Activated naive CD4-positive, alpha-beta T cell treated with anti-CD3 and anti-CD28 coated beads, Interleukin-2, amount 10 ng/mL, durations not matched to agents 7 days and 5 days (primary cell): Measurements from ENCODE around the gene LIMS2.

ENCODE experiments used
- CTCF ChIA-PET: fragments of 350-600 bp; sonication (Branson Sonifier 250); formaldehyde crosslinking; loops from one replicate; lab custom pipeline; 2021; ENCODE audit warnings: antibody characterized with exemption; lab: Charles Lee
- DNase-seq: peaks from one replicate; pipeline ENCODE4 v3.0.0-alpha.2; 2020
- H3K27ac Mint-ChIP-seq: one replicate; pipeline ENCODE4 v1.8.0; 2021; ENCODE audit warnings: mild to moderate bottlenecking, moderate library complexity, mixed read lengths
- H3K27me3 Mint-ChIP-seq: one replicate; pipeline ENCODE4 v1.8.0; 2021; ENCODE audit warnings: mild to moderate bottlenecking, mixed read lengths
- H3K36me3 Mint-ChIP-seq: one replicate; pipeline ENCODE4 v1.8.0; 2021; ENCODE audit warnings: mixed read lengths
- H3K4me1 Mint-ChIP-seq: one replicate; pipeline ENCODE4 v1.8.0; 2021; ENCODE audit warnings: mixed read lengths
- H3K4me3 Mint-ChIP-seq: one replicate; pipeline ENCODE4 v1.8.0; 2021; ENCODE audit warnings: mild to moderate bottlenecking, moderate library complexity, mixed read lengths
- H3K9me3 Mint-ChIP-seq: one replicate; pipeline ENCODE4 v1.8.0; 2021; ENCODE audit warnings: mixed read lengths

The LIMS2 gene

GRCh38 chr2:127690696-127691095, 15.4 kb upstream of the LIMS2 start:
- Mint-ChIP-seq H3K4me3 (no peak overlapping the region), H3K27me3 (peaks cover 7% of the 10 kb centered on the region), H3K4me1 (no peaks in the 10 kb centered on the region), H3K36me3 (peaks cover 5% of the 10 kb centered on the region), H3K27ac (no peak overlapping the region), H3K9me3 (peaks cover 28% of the 10 kb centered on the region)
- DNase-seq, result no peak
- CTCF ChIA-PET, result no interaction called here

- H3K9me3 Mint-ChIP-seq, result peaks cover 28% of the 10 kb centered on the region
- no peak overlapping the region for H3K27ac Mint-ChIP-seq
- no peak overlapping the region for H3K4me3 Mint-ChIP-seq
- CTCF ChIA-PET, result no interaction called here
- no peaks in the 10 kb centered on the region for H3K4me1 Mint-ChIP-seq
- no peak for DNase-seq
- H3K27me3 Mint-ChIP-seq, result peaks cover 17% of the 10 kb centered on the region
- H3K36me3 Mint-ChIP-seq, result peaks cover 5% of the 10 kb centered on the region
These were observed 13.1 kb upstream of the LIMS2 start for GRCh38 chr2:127688405-127688804.

- Mint-ChIP-seq H3K4me1 (peaks cover 2% of the 10 kb centered on the region), H3K9me3 (peaks cover 15% of the 10 kb centered on the region), H3K4me3 (no peak overlapping the region), H3K27ac (no peak overlapping the region), H3K36me3 (no peaks in the 10 kb centered on the region), H3K27me3 (peaks cover 34% of the 10 kb centered on the region)
- no peak for DNase-seq
- CTCF ChIA-PET, result no interaction called here
These were observed 10.2 kb upstream of the LIMS2 start for GRCh38 chr2:127685410-127686080.

GRCh38 chr2:127683757-127684156, 8.4 kb upstream of the LIMS2 start:
- Mint-ChIP-seq H3K27ac (no peak overlapping the region), H3K36me3 (no peaks in the 10 kb centered on the region), H3K4me1 (peaks cover 2% of the 10 kb centered on the region), H3K27me3 (peaks cover 41% of the 10 kb centered on the region), H3K9me3 (peaks cover 3% of the 10 kb centered on the region), H3K4me3 (no peak overlapping the region)
- CTCF ChIA-PET, result no interaction called here
- DNase-seq, result no peak

- Mint-ChIP-seq H3K9me3 (no peaks in the 10 kb centered on the region), H3K36me3 (no peaks in the 10 kb centered on the region), H3K4me3 (no peak overlapping the region), H3K27ac (no peak overlapping the region), H3K27me3 (peaks cover 48% of the 10 kb centered on the region), H3K4me1 (peaks cover 2% of the 10 kb centered on the region)
- DNase-seq, result no peak
- CTCF ChIA-PET, result interaction anchor here (1.0 kb wide), 1 partner anchor 379 kb away, joined by 3 read pairs; no protein-coding TSS in a partner anchor
These were observed 7.7 kb upstream of the LIMS2 start for GRCh38 chr2:127683056-127683455.

- CTCF ChIA-PET, result interaction anchor here (1.0 kb wide), 1 partner anchor 378 kb away, joined by 3 read pairs; no protein-coding TSS in a partner anchor
- Mint-ChIP-seq H3K27me3 (peaks cover 57% of the 10 kb centered on the region), H3K36me3 (no peaks in the 10 kb centered on the region), H3K9me3 (no peaks in the 10 kb centered on the region), H3K4me3 (no peak overlapping the region), H3K4me1 (peaks cover 2% of the 10 kb centered on the region), H3K27ac (no peak overlapping the region)
- no peak for DNase-seq
These were observed 6.9 kb upstream of the LIMS2 start for GRCh38 chr2:127681976-127682857.

- Mint-ChIP-seq H3K4me3 (no peak overlapping the region), H3K4me1 (peaks cover 2% of the 10 kb centered on the region), H3K36me3 (no peaks in the 10 kb centered on the region), H3K27me3 (peaks cover 65% of the 10 kb centered on the region), H3K9me3 (no peaks in the 10 kb centered on the region), H3K27ac (no peak overlapping the region)
- CTCF ChIA-PET, result no interaction called here
- no peak for DNase-seq
These were observed 6.0 kb upstream of the LIMS2 start for GRCh38 chr2:127681288-127681804.

GRCh38 chr2:127680706-127681287, 5.5 kb upstream of the LIMS2 start:
- Mint-ChIP-seq H3K36me3 (no peaks in the 10 kb centered on the region), H3K4me3 (no peak overlapping the region), H3K4me1 (peaks cover 3% of the 10 kb centered on the region), H3K27ac (no peak overlapping the region), H3K27me3 (peaks cover 69% of the 10 kb centered on the region), H3K9me3 (no peaks in the 10 kb centered on the region)
- CTCF ChIA-PET, result no interaction called here
- no peak for DNase-seq

GRCh38 chr2:127679680-127680361, 4.5 kb upstream of the LIMS2 start:
- H3K36me3 Mint-ChIP-seq, result no peaks in the 10 kb centered on the region
- H3K27ac Mint-ChIP-seq, result no peak overlapping the region
- no peak for DNase-seq
- no peak overlapping the region for H3K4me3 Mint-ChIP-seq
- peaks cover 71% of the 10 kb centered on the region for H3K27me3 Mint-ChIP-seq
- H3K9me3 Mint-ChIP-seq, result no peaks in the 10 kb centered on the region
- CTCF ChIA-PET, result no interaction called here
- peaks cover 5% of the 10 kb centered on the region for H3K4me1 Mint-ChIP-seq

- H3K9me3 Mint-ChIP-seq, result no peaks in the 10 kb centered on the region
- H3K27me3 Mint-ChIP-seq, result peaks cover 78% of the 10 kb centered on the region
- CTCF ChIA-PET, result no interaction called here
- no peak overlapping the region for H3K27ac Mint-ChIP-seq
- H3K4me1 Mint-ChIP-seq, result peaks cover 11% of the 10 kb centered on the region
- no peak overlapping the region for H3K4me3 Mint-ChIP-seq
- no peak for DNase-seq
- no peaks in the 10 kb centered on the region for H3K36me3 Mint-ChIP-seq
These were observed 3.7 kb upstream of the LIMS2 start for GRCh38 chr2:127678991-127679390.

GRCh38 chr2:127678531-127678930, 3.2 kb upstream of the LIMS2 start:
- Mint-ChIP-seq H3K36me3 (no peaks in the 10 kb centered on the region), H3K27ac (no peak overlapping the region), H3K4me1 (peaks cover 11% of the 10 kb centered on the region), H3K4me3 (no peak overlapping the region), H3K9me3 (no peaks in the 10 kb centered on the region), H3K27me3 (peaks cover 78% of the 10 kb centered on the region)
- no peak for DNase-seq
- CTCF ChIA-PET, result no interaction called here

- no peak for DNase-seq
- Mint-ChIP-seq H3K27me3 (peaks cover 91% of the 10 kb centered on the region), H3K4me1 (peaks cover 9% of the 10 kb centered on the region), H3K27ac (no peak overlapping the region), H3K9me3 (no peaks in the 10 kb centered on the region), H3K36me3 (no peaks in the 10 kb centered on the region), H3K4me3 (no peak overlapping the region)
- CTCF ChIA-PET, result interaction anchor here (0.9 kb wide), 1 partner anchor 27 kb away, joined by 3 read pairs; no protein-coding TSS in a partner anchor
These were observed 1.6 kb upstream of the LIMS2 start for GRCh38 chr2:127676906-127677305.

GRCh38 chr2:127674241-127675209, 805 bp downstream of the LIMS2 start:
- CTCF ChIA-PET, result interaction anchor here (1.4 to 2.4 kb wide), 2 partner anchors 34 to 84 kb away, joined by 3 to 8 read pairs; no protein-coding TSS in a partner anchor
- H3K9me3 Mint-ChIP-seq, result no peaks in the 10 kb centered on the region
- H3K27ac Mint-ChIP-seq, result no peak overlapping the region
- H3K4me3 Mint-ChIP-seq, result peak overlapping the region; percentile 53
- peaks cover 9% of the 10 kb centered on the region for H3K4me1 Mint-ChIP-seq
- DNase-seq, result peak; percentile 44
- peaks cover 92% of the 10 kb centered on the region for H3K27me3 Mint-ChIP-seq
- H3K36me3 Mint-ChIP-seq, result no peaks in the 10 kb centered on the region
